Measurements from ENCODE around the gene SPRR4.

- no peak for TF ChIP-seq NFIC (IDR thresholded peaks at IDR 0.05)
- TF ChIP-seq ZBTB7A (IDR thresholded peaks at IDR 0.05; ENCODE audit: low read depth) = no peak
- no peak for TF ChIP-seq EGR1 (IDR thresholded peaks at IDR 0.05)
- TF ChIP-seq REST (IDR thresholded peaks at IDR 0.05; ENCODE audit: low read depth) = no peak
- no peak for TF ChIP-seq YY1 (IDR thresholded peaks at IDR 0.05; ENCODE audit: low read depth)
- no peak for TF ChIP-seq FOXM1 (IDR thresholded peaks at IDR 0.05; ENCODE audit: borderline replicate concordance, low read depth)
- no peak for TF ChIP-seq EP300 (IDR thresholded peaks at IDR 0.05; ENCODE audit: borderline replicate concordance)
- TF ChIP-seq RAD21 (IDR thresholded peaks at IDR 0.05; ENCODE audit: low read depth) = no peak
- TF ChIP-seq TAF1 (IDR thresholded peaks at IDR 0.05; ENCODE audit: low read depth) = no peak
- no peak for TF ChIP-seq CREB1 (IDR thresholded peaks at IDR 0.05; ENCODE audit: low read depth)
- TF ChIP-seq MAX (IDR thresholded peaks at IDR 0.05) = no peak
- no peak for TF ChIP-seq CEBPB (IDR thresholded peaks at IDR 0.05)
These were observed 46.3 kb upstream of the SPRR4 start for GRCh38 chr1:152924191-152924590.

Measured in Ishikawa (cell line).